ENCODE measurements around the gene PDE4B. TPM values are rescaled to one million over a fixed set of nuclear protein-coding genes. Genes with fewer than 3 reads are reported as not detected.

PDE4B gene
- total RNA-seq, 1 experiment from 2014 or later = 1.4 TPM

GRCh38 chr1:65975708-65976107, 183.0 kb downstream of the PDE4B start:
- no peaks in the 10 kb centered on the region for H3K9me2 ChIP-seq (replicated peaks; ENCODE audit: low read length)
- H4K20me1 ChIP-seq (ENCODE audit: low read length) = no peaks in the 10 kb centered on the region
- H3K36me3 ChIP-seq (ENCODE audit: low read depth, low read length) = no peaks in the 10 kb centered on the region
- no peaks in the 10 kb centered on the region for H3F3A ChIP-seq (ENCODE audit: low read length, unreplicated experiment)
- no peak overlapping the region for H3K9ac ChIP-seq (ENCODE audit: low read length)
- DNase-seq (no peak), ATAC-seq (no peak)
- BruUV-seq (replicated peaks) = no TSS peak
- H3K4me3 ChIP-seq (ENCODE audit: low read length) = no peak overlapping the region
- H3K79me2 ChIP-seq (ENCODE audit: low read length) = no peaks in the 10 kb centered on the region
- TF ChIP-seq EZH2phosphoT487 (IDR thresholded peaks at IDR 0.05; ENCODE audit: borderline replicate concordance, low read length) = no peak
- TF ChIP-seq EZH2 (IDR thresholded peaks at IDR 0.05; ENCODE audit: low read length, unreplicated experiment) = no peak
- TF ChIP-seq, protein P1, sequence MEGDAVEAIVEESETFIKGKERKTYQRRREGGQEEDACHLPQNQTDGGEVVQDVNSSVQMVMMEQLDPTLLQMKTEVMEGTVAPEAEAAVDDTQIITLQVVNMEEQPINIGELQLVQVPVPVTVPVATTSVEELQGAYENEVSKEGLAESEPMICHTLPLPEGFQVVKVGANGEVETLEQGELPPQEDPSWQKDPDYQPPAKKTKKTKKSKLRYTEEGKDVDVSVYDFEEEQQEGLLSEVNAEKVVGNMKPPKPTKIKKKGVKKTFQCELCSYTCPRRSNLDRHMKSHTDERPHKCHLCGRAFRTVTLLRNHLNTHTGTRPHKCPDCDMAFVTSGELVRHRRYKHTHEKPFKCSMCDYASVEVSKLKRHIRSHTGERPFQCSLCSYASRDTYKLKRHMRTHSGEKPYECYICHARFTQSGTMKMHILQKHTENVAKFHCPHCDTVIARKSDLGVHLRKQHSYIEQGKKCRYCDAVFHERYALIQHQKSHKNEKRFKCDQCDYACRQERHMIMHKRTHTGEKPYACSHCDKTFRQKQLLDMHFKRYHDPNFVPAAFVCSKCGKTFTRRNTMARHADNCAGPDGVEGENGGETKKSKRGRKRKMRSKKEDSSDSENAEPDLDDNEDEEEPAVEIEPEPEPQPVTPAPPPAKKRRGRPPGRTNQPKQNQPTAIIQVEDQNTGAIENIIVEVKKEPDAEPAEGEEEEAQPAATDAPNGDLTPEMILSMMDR (conservative IDR thresholded peaks at IDR 0.05; ENCODE audit: low read depth, low read length) = no peak
- H2AFZ ChIP-seq (ENCODE audit: low read length) = no peak overlapping the region
- 0 out of 2 replicates have a peak, but pooled peaks cover 3% of the 10 kb centered on the region for H3K9me3 ChIP-seq (ENCODE audit: low read length)
- CTCF ChIA-PET = no interaction called here
- no peaks in the 10 kb centered on the region for H3K4me1 ChIP-seq (ENCODE audit: insufficient read depth, low read length)
- H3K27ac ChIP-seq (ENCODE audit: low read length) = no peak overlapping the region
- H3K27me3 ChIP-seq (ENCODE audit: low read length) = peaks cover 26% of the 10 kb centered on the region
- intact Hi-C loops (cut with micrococcal nuclease) = no loop called here
- POLR2A ChIA-PET (ENCODE audit: unreplicated experiment) = no interaction called here
- H3K4me2 ChIP-seq (ENCODE audit: low read length) = no peak overlapping the region

- Histone ChIP-seq H3K36me3 (ENCODE audit: low read depth, low read length) (no peaks in the 10 kb centered on the region), H3K9ac (ENCODE audit: low read length) (no peak overlapping the region), H3K9me2 (replicated peaks; ENCODE audit: low read length) (no peaks in the 10 kb centered on the region), H4K20me1 (ENCODE audit: low read length) (no peaks in the 10 kb centered on the region), H3K4me3 (ENCODE audit: low read length) (no peak overlapping the region), H2AFZ (ENCODE audit: low read length) (no peak overlapping the region), H3K79me2 (ENCODE audit: low read length) (no peaks in the 10 kb centered on the region), H3F3A (ENCODE audit: low read length, unreplicated experiment) (no peaks in the 10 kb centered on the region), H3K27me3 (ENCODE audit: low read length) (peaks cover 46% of the 10 kb centered on the region), H3K9me3 (ENCODE audit: low read length) (0 out of 2 replicates have a peak, but pooled peaks cover 3% of the 10 kb centered on the region), H3K4me1 (ENCODE audit: insufficient read depth, low read length) (no peaks in the 10 kb centered on the region), H3K27ac (ENCODE audit: low read length) (no peak overlapping the region), H3K4me2 (ENCODE audit: low read length) (no peak overlapping the region)
- POLR2A ChIA-PET (ENCODE audit: unreplicated experiment) = no interaction called here
- TF ChIP-seq EZH2 (IDR thresholded peaks at IDR 0.05; ENCODE audit: low read length, unreplicated experiment) = no peak
- TF ChIP-seq, protein P1 (conservative IDR thresholded peaks at IDR 0.05; ENCODE audit: low read depth, low read length) = no peak
- TF ChIP-seq EZH2phosphoT487 (IDR thresholded peaks at IDR 0.05; ENCODE audit: borderline replicate concordance, low read length) = no peak
- peak; percentile 22 for DNase-seq
- CTCF ChIA-PET = interaction anchor here (0.7 kb wide), 1 partner anchor 144 kb away, joined by 3 read pairs; no protein-coding TSS in a partner anchor
- BruUV-seq (replicated peaks) = no TSS peak
- ATAC-seq = no peak
- intact Hi-C loops (cut with micrococcal nuclease) = no loop called here
These were observed 186.7 kb downstream of the PDE4B start for GRCh38 chr1:65979136-65980044.

DNA sequence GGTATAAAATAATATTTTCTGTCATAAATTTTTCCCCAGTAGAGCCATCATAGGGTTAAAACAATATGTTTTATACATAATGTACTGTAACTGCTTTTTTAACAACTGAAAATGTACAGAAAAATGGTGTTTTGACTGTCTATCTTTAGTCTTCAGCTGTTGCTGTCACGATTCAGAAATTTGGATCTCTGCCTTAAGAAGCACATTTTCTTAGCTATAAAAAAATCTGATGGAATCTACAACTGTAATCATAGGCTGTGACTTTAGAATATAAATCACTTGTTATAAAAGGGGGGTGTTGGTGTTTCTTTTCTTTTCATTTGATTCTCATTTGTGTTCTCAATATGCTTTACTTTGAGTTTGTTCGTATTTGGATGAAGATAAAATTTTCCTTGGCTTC, 187.5 kb downstream of the PDE4B start:
- Histone ChIP-seq H3K9me2 (replicated peaks; ENCODE audit: low read length) (no peaks in the 10 kb centered on the region), H3K36me3 (ENCODE audit: low read depth, low read length) (no peaks in the 10 kb centered on the region), H3K79me2 (ENCODE audit: low read length) (no peaks in the 10 kb centered on the region), H3F3A (ENCODE audit: low read length, unreplicated experiment) (no peaks in the 10 kb centered on the region), H3K27me3 (ENCODE audit: low read length) (peaks cover 47% of the 10 kb centered on the region), H3K4me3 (ENCODE audit: low read length) (no peak overlapping the region), H2AFZ (ENCODE audit: low read length) (no peak overlapping the region), H3K9ac (ENCODE audit: low read length) (no peak overlapping the region), H3K4me1 (ENCODE audit: insufficient read depth, low read length) (no peaks in the 10 kb centered on the region), H3K27ac (ENCODE audit: low read length) (no peak overlapping the region), H3K9me3 (ENCODE audit: low read length) (0 out of 2 replicates have a peak, but pooled peaks cover 3% of the 10 kb centered on the region), H4K20me1 (ENCODE audit: low read length) (no peaks in the 10 kb centered on the region), H3K4me2 (ENCODE audit: low read length) (no peak overlapping the region)
- ChIA-PET CTCF (interaction anchor here (0.7 kb wide), 1 partner anchor 145 kb away, joined by 3 read pairs; no protein-coding TSS in a partner anchor), POLR2A (ENCODE audit: unreplicated experiment) (no interaction called here)
- intact Hi-C loops (cut with micrococcal nuclease) = no loop called here
- ATAC-seq (no peak), DNase-seq (no peak)
- BruUV-seq (replicated peaks) = no TSS peak
- TF ChIP-seq EZH2phosphoT487 (IDR thresholded peaks at IDR 0.05; ENCODE audit: borderline replicate concordance, low read length) (no peak), EZH2 (IDR thresholded peaks at IDR 0.05; ENCODE audit: low read length, unreplicated experiment) (no peak)
- TF ChIP-seq, protein P1 (conservative IDR thresholded peaks at IDR 0.05; ENCODE audit: low read depth, low read length) = no peak

Data from PC-3 (cell line).